ENCODE measurements around the gene CLTA. TPM values are rescaled to one million over a fixed set of nuclear protein-coding genes. Genes with fewer than 3 reads are reported as not detected.
A peak's percentile ranks its signal among the peaks of the same experiment; 100 is the strongest.

CLTA gene
- total and polyA plus RNA-seq, 10 of the 15 experiments (the other 5 are each of a cell fraction or from before 2014, with no cell fraction given) = 49.0 to 241 (median 168) TPM

- no peak for TF ChIP-seq KAT2A (conservative IDR thresholded peaks at IDR 0.05; ENCODE audit: control insufficient read depth, low read depth, low read length)
- TF ChIP-seq IRF4 (IDR thresholded peaks at IDR 0.05; ENCODE audit: low read depth, low read length) = peak; percentile 40; the same call in 1 of the 2 replicates
- peak; percentile 59; the same call in 1 of the 2 replicates for TF ChIP-seq ATF7 (IDR thresholded peaks at IDR 0.05; ENCODE audit: low read depth)
- peak; percentile 98 for TF ChIP-seq RUNX3 (IDR thresholded peaks at IDR 0.05; ENCODE audit: low read length)
- no peak for TF ChIP-seq SIN3A (IDR thresholded peaks at IDR 0.05; ENCODE audit: low read depth, low read length)
- no peak for TF ChIP-seq STAT1 (conservative IDR thresholded peaks at IDR 0.05)
- TF ChIP-seq MEF2A (IDR thresholded peaks at IDR 0.05; ENCODE audit: insufficient read depth, low read depth, low read length) = 0 out of 2 replicates have a peak, but pooled peaks have one; percentile 52
- TF ChIP-seq POLR2AphosphoS2 (IDR thresholded peaks at IDR 0.05; ENCODE audit: low read depth, low read length) = no peak
- TF ChIP-seq KLF5 (IDR thresholded peaks at IDR 0.05; ENCODE audit: partially characterized antibody) = no peak
- no peak for TF ChIP-seq USF2 (IDR thresholded peaks at IDR 0.05; ENCODE audit: borderline replicate concordance, low read depth, low read length)
- TF ChIP-seq ZBTB11 (CRISPR knock-in tag; IDR thresholded peaks at IDR 0.05) = no peak
- TF ChIP-seq ZNF687 (IDR thresholded peaks at IDR 0.05) = 0 out of 2 replicates have a peak, but pooled peaks have one; percentile 47
- peak in 1 of 2 experiments; percentile 47; a peak in 1 of 4 replicates for TF ChIP-seq EP300 (IDR thresholded peaks at IDR 0.05; ENCODE audit: borderline replicate concordance in 1 of 2, control insufficient read depth in 1 of 2, low read depth in 2 of 2, low read length in 2 of 2)
- TF ChIP-seq CHD2 (IDR thresholded peaks at IDR 0.05; ENCODE audit: borderline replicate concordance, low read depth, low read length) = no peak
- no peak for TF ChIP-seq PKNOX1 (IDR thresholded peaks at IDR 0.05)
- no peak for TF ChIP-seq PML (IDR thresholded peaks at IDR 0.05; ENCODE audit: low read length)
Measured at GRCh38 chr9:36151316-36152210, 39.2 kb upstream of the CLTA start (continued).
